ENCODE results near the gene GOLGA3.
A peak's percentile ranks its signal among the peaks of the same experiment; 100 is the strongest.
"Not testable (repeated sequence)": the region's sequence is repeated elsewhere in the genome, so short reads cannot be mapped to it uniquely, and the experiment has no call there.

Gene GOLGA3, protein sequence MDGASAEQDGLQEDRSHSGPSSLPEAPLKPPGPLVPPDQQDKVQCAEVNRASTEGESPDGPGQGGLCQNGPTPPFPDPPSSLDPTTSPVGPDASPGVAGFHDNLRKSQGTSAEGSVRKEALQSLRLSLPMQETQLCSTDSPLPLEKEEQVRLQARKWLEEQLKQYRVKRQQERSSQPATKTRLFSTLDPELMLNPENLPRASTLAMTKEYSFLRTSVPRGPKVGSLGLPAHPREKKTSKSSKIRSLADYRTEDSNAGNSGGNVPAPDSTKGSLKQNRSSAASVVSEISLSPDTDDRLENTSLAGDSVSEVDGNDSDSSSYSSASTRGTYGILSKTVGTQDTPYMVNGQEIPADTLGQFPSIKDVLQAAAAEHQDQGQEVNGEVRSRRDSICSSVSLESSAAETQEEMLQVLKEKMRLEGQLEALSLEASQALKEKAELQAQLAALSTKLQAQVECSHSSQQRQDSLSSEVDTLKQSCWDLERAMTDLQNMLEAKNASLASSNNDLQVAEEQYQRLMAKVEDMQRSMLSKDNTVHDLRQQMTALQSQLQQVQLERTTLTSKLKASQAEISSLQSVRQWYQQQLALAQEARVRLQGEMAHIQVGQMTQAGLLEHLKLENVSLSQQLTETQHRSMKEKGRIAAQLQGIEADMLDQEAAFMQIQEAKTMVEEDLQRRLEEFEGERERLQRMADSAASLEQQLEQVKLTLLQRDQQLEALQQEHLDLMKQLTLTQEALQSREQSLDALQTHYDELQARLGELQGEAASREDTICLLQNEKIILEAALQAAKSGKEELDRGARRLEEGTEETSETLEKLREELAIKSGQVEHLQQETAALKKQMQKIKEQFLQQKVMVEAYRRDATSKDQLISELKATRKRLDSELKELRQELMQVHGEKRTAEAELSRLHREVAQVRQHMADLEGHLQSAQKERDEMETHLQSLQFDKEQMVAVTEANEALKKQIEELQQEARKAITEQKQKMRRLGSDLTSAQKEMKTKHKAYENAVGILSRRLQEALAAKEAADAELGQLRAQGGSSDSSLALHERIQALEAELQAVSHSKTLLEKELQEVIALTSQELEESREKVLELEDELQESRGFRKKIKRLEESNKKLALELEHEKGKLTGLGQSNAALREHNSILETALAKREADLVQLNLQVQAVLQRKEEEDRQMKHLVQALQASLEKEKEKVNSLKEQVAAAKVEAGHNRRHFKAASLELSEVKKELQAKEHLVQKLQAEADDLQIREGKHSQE (N-terminal part only)

DNA sequence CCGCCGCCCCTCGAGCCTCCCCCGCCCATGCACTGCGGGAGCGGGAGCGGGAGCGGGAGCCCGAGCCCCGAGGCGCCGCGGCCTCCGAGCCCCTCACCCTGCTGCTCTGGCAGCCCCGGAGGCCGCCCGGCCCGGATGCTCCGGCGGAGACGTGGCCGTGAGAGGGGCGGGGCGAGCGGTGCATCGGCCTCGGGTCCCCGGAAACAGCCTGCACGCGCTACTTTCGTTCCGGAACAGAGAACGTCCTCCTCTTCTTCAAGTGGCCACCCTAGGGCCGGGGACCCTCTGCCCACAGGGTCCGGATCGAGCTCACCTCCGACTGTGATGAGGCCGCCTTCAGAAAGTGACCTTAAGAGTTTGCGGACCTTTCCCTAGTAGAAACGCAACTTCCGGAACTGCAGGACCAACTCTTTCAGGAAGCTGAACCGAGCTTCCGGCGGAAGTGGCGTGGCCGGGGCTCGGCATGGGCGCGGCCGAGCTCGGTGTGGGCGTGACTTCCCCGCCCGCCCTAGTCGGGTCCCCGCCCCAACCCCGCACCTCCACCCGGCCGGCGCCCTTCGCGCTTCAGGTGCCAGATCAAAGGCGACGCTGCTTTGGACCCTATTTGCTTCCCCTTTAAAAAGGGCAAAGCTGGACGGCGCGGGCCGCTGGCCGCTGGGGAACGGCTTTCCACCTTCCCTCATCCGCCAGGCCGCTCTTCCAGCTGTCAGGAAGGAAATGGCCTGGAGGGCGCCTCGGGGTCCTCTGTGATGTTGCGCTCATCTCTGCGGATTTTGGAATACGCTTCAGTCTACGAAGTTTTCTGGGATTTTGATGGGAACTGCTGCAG is at the start of gene GOLGA3:
Gene GOLGA3, minus strand, starts transcription at position 164 of the 829 bp plus-strand sequence. CDS start 6,741 bp downstream, outside the sequence.
- peak; percentile 83 for DNase-seq

- DNase-seq = not testable (repeated sequence)
These were observed 46.0 kb upstream of the GOLGA3 start for GRCh38 chr12:132874620-132875019.

GRCh38 chr12:132874175-132874574 is 45.5 kb upstream of the GOLGA3 start:
- DNase-seq = no peak

GRCh38 chr12:132873724-132874123 is 45.1 kb upstream of the GOLGA3 start:
- DNase-seq = no peak

DNA sequence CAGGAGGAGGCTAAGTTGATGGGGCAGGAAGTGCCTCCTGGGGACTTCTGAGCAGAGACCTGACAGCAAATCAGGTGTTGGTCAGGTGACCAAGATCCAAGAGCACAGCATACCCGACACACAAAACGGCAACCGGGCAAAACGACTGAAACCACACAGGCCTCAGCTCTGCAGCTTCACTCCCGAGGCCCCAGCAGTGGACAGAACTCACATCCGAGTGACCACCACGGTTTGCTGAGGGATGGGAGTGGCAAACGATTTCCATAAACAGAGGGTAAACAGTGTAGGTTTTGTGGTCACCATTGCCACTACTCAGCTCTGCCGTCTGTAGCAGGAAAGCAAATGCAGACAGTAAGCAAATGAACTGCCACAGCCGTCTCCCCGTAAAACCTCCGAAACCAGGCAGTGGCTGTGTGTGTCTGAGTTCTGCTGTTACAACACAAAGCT is 44.3 kb upstream of the GOLGA3 start:
- no peak for DNase-seq

DNA sequence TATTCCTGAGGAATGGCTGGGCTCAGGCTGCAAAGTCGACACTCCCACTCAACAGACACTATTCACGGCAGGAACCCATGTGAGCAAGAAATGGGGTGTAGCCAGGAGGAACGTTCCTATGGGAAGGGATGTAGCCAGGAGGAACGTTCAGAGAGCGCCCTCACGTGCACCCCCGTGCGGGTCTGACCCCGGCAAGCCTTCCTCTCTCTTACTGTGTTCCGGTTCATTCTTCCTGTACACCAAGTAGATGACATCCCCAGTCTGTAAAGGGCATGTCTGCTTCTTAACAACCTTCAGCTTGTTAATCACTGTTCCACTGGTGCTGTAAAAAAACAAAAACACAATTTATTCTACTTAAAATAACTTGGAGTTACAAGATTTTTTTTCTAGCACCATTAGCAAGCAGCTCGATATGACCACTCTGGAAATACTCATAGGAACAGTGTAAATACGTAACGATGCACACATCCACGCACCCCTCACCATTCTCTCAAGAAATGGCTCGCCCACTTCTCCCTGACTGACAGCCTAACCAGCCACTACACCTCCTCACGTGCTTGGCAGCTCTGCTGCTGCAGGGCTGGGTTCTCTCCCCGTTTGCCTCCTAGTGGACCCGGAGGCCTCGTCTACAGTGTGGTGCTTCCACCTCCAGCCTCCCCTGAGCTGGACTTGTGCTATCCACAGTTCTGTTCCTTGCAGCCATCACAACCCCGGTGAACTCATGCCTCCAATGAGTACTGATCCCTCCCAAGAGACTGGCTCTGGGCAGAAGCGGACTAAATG is 43.6 kb upstream of the GOLGA3 start:
- no peak for DNase-seq

- no peak for DNase-seq
These were observed 40.9 kb upstream of the GOLGA3 start for GRCh38 chr12:132869551-132869950.

- DNase-seq = no peak
These were observed 37.7 kb upstream of the GOLGA3 start for GRCh38 chr12:132866251-132866828.

DNA sequence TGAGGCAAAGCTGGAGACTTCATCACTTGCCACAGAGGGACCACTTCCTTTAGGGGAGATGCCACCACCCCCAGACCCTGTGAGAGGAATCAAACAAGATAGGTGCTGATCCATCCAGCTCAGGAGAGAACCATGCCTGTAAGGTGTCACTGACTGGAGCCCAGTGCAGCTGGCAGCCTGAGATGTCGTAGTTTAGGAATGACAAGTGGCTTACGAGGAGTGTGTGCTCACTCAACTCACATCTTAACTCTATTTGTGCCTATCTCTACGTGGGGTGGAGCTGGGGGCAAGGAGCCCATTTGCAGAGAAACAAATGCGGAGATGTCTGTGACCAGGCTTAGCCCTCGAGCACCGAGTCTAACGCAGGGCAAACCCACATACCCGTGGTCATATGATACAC is 32.9 kb upstream of the GOLGA3 start:
- no peak for DNase-seq

GRCh38 chr12:132858718-132859266 is 30.1 kb upstream of the GOLGA3 start:
- DNase-seq = no peak

DNA sequence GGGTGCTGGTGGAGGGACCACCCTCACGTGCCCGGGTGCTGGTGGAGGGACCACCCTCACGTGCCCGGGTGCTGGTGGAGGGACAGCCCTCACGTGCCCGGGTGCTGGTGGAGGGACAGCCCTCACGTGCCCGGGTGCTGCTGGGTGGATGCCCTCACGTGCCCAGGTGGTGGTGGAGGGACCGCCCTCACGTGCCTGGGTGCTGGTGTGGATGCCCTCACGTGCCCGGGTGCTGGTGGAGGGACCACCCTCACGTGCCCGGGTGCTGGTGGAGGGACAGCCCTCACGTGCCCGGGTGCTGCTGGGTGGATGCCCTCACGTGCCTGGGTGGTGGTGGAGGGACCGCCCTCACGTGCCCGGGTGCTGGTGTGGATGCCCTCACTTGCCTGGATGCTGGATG is 28.4 kb upstream of the GOLGA3 start:
- not testable (repeated sequence) for DNase-seq

DNA sequence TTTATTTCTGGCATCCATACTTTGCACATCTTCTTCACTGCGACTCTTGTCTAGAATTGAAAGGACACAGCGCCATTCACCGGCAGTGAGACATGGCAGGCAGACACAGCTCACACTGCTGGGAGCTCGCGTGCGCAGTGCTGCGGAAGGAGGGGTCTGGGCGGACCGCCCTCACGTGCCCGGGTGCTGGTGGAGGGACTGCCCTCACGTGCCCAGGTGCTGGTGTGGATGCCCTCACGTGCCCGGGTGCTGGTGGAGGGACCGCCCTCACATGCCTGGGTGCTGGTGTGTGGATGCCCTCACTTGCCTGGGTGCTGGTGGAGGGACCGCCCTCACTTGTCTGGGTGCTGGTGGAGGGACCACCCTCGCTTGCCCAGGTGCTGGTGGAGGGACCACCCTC is 27.9 kb upstream of the GOLGA3 start:
- no peak for DNase-seq

DNA sequence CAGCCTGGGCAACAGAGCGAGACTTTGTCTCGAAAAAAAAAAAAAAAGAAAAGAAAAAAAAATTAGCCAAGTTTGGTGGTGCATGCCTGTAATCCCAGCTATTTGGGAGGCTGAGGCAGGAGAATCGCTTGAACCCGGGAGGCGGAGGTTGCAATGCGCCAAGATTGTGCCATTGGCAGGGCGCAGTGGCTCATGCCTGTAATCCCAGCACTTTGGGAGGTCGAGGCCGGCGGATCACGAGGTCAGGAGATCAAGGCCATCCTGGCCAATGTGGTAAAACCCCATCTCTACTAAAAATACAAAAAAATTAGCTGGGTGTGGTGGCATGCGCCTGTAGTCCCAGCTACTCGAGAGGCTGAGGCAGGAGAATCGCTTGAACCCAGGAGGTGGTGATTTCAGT is 26.5 kb upstream of the GOLGA3 start:
- not testable (repeated sequence) for DNase-seq

GRCh38 chr12:132853285-132854092 is 24.8 kb upstream of the GOLGA3 start:
- DNase-seq = no peak

GRCh38 chr12:132852496-132852895 is 23.8 kb upstream of the GOLGA3 start:
- no peak for DNase-seq

- no peak for DNase-seq
These were observed 22.8 kb upstream of the GOLGA3 start for GRCh38 chr12:132851465-132851864.

GRCh38 chr12:132850291-132850690 is 21.6 kb upstream of the GOLGA3 start:
- DNase-seq = no peak

DNA sequence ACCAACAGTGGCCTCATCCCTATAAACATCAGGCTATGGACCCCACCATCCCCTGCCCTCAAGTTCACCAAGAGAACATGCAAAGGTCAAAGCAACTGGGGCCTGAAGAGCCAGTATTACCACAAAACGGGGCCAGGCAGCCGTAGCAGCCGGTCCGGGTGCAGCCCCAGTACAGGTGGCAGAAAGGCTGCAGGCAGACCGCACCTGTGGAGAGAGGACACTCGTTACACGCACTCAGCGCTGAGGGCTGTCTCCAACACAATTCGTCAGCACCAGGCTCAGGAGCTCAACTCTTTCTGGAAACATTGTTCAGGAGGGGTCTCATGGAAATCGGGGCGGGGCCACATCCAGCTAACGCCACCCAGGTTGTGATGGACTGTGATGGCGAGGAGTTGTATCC is 19.9 kb upstream of the GOLGA3 start:
- DNase-seq = no peak
